ENCODE measurements around the gene IZUMO1. TPM values are rescaled to one million over a fixed set of nuclear protein-coding genes. Genes with fewer than 3 reads are reported as not detected.
"Not testable (repeated sequence)": the region's sequence is repeated elsewhere in the genome, so short reads cannot be mapped to it uniquely, and the experiment has no call there.

Gene IZUMO1
- total RNA-seq, 1 experiment from 2014 or later, result 10.3 TPM

GRCh38 chr19:48765816-48766215, 19.1 kb upstream of the IZUMO1 start:
- intact Hi-C loops (cut with micrococcal nuclease; ENCODE audit: unreplicated experiment); H3K4me1 ChIP-seq; H3K27me3 ChIP-seq (replicated peaks; ENCODE audit: control insufficient read depth, insufficient read depth, low read length); DNase-seq; H3K4me3 ChIP-seq (ENCODE audit: low read depth, low read length); BruUV-seq (replicated peaks); H3K4me1 Mint-ChIP-seq (ENCODE audit: low read depth, unreplicated experiment); H3K36me3 Mint-ChIP-seq (ENCODE audit: insufficient read depth, unreplicated experiment); H3K9me3 Mint-ChIP-seq (ENCODE audit: unreplicated experiment); H3K36me3 ChIP-seq (ENCODE audit: control insufficient read depth, insufficient read depth, low read length); H3K27ac Mint-ChIP-seq (ENCODE audit: unreplicated experiment); H3K27me3 Mint-ChIP-seq (ENCODE audit: insufficient read depth, unreplicated experiment); CTCF ChIA-PET; H3K9me3 ChIP-seq; H3K4me3 Mint-ChIP-seq (ENCODE audit: unreplicated experiment); POLR2A ChIA-PET: not testable (repeated sequence)

DNA sequence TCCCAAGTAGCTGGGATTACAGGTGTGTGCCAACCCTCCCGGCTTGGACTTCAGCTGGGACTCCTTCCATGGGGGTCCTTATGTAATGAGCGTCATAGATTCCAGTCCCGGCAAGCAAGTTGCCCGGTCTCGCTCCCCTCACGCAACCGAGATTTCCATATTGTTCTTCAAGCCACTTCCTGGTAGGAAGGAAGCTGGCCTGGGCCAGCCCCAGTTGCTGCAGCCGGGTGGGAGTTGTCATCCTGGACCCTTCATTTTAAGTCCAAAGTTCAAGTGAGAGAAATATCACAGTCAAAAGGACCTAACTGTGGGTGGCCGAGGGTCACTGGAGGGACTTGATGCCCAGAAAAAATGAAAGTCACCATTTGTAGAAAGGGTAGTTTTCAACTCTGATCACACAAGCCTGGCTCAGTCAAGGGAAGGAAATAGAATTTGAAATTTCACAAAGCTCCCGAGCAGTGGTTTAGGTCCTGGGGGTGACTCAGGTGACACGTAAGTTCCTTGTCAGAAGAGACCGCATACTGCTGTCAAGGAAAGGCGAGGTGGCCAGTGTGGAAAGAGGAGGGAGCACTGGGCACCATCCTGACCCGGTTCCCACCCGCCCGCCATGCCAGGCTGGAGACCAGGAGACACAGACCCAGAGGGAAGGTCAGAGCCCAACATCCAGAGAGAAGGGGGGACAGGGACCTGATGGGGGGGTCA, 13.9 kb upstream of the IZUMO1 start:
- Histone ChIP-seq H3K27me3 (replicated peaks; ENCODE audit: control insufficient read depth, insufficient read depth, low read length) (no peaks in the 10 kb centered on the region), H3K36me3 (ENCODE audit: control insufficient read depth, insufficient read depth, low read length) (no peaks in the 10 kb centered on the region), H3K9me3 (no peaks in the 10 kb centered on the region), H3K4me1 (peaks cover 10% of the 10 kb centered on the region; the same call in 1 of the 2 replicates), H3K4me3 (ENCODE audit: low read depth, low read length) (no peak overlapping the region)
- H3K4me1 Mint-ChIP-seq (ENCODE audit: low read depth, unreplicated experiment), result no peaks in the 10 kb centered on the region
- no peak overlapping the region for H3K4me3 Mint-ChIP-seq (ENCODE audit: unreplicated experiment)
- TF ChIP-seq, protein P1, sequence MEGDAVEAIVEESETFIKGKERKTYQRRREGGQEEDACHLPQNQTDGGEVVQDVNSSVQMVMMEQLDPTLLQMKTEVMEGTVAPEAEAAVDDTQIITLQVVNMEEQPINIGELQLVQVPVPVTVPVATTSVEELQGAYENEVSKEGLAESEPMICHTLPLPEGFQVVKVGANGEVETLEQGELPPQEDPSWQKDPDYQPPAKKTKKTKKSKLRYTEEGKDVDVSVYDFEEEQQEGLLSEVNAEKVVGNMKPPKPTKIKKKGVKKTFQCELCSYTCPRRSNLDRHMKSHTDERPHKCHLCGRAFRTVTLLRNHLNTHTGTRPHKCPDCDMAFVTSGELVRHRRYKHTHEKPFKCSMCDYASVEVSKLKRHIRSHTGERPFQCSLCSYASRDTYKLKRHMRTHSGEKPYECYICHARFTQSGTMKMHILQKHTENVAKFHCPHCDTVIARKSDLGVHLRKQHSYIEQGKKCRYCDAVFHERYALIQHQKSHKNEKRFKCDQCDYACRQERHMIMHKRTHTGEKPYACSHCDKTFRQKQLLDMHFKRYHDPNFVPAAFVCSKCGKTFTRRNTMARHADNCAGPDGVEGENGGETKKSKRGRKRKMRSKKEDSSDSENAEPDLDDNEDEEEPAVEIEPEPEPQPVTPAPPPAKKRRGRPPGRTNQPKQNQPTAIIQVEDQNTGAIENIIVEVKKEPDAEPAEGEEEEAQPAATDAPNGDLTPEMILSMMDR (IDR thresholded peaks at IDR 0.05; ENCODE audit: insufficient read depth in 1 of 2, low read depth in 1 of 2, low read length in 1 of 2, severe bottlenecking in 1 of 2, unreplicated experiment in 1 of 2), result no peak
- no peaks in the 10 kb centered on the region for H3K9me3 Mint-ChIP-seq (ENCODE audit: unreplicated experiment)
- H3K27me3 Mint-ChIP-seq (ENCODE audit: insufficient read depth, unreplicated experiment), result no peaks in the 10 kb centered on the region
- CTCF ChIA-PET, result interaction anchor here (0.9 kb wide), 2 partner anchors 35 to 75 kb away, joined by 4 to 6 read pairs; no protein-coding TSS in a partner anchor
- no peak for DNase-seq
- H3K27ac Mint-ChIP-seq (ENCODE audit: unreplicated experiment), result no peak overlapping the region
- peaks cover 3% of the 10 kb centered on the region for H3K36me3 Mint-ChIP-seq (ENCODE audit: insufficient read depth, unreplicated experiment)
- POLR2A ChIA-PET, result interaction anchor here (0.6 kb wide), 1 partner anchor 158 kb away, joined by 4 read pairs; no protein-coding TSS in a partner anchor
- no TSS peak for BruUV-seq (replicated peaks)
- intact Hi-C loops (cut with micrococcal nuclease; ENCODE audit: unreplicated experiment), result no loop called here

DNA sequence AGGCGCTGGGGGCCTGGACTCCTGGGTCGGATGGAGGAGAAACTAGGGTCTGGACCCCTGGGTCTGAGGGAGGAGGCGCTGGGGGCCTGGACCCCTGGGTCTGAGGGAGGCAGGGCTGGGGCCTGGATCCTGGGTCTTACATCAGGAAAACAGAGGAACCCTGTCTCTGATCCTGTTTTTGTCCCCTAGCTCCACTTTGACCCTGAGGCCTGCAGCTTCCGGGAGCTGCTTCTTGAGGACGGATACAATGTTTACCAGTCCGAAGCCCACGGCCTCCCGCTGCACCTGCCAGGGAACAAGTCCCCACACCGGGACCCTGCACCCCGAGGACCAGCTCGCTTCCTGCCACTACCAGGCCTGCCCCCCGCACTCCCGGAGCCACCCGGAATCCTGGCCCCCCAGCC, 11.0 kb upstream of the IZUMO1 start:
- Mint-ChIP-seq H3K9me3 (ENCODE audit: unreplicated experiment) (no peaks in the 10 kb centered on the region), H3K36me3 (ENCODE audit: insufficient read depth, unreplicated experiment) (peaks cover 21% of the 10 kb centered on the region), H3K4me3 (ENCODE audit: unreplicated experiment) (no peak overlapping the region), H3K4me1 (ENCODE audit: low read depth, unreplicated experiment) (peaks cover 23% of the 10 kb centered on the region), H3K27me3 (ENCODE audit: insufficient read depth, unreplicated experiment) (no peaks in the 10 kb centered on the region), H3K27ac (ENCODE audit: unreplicated experiment) (no peak overlapping the region)
- no TSS peak for BruUV-seq (replicated peaks)
- DNase-seq, result no peak
- Histone ChIP-seq H3K4me3 (ENCODE audit: low read depth, low read length) (no peak overlapping the region), H3K4me1 (peaks cover 35% of the 10 kb centered on the region), H3K36me3 (ENCODE audit: control insufficient read depth, insufficient read depth, low read length) (no peaks in the 10 kb centered on the region), H3K9me3 (no peaks in the 10 kb centered on the region), H3K27me3 (replicated peaks; ENCODE audit: control insufficient read depth, insufficient read depth, low read length) (no peaks in the 10 kb centered on the region)
- ChIA-PET POLR2A (no interaction called here), CTCF (no interaction called here)
- TF ChIP-seq, protein P1 (IDR thresholded peaks at IDR 0.05; ENCODE audit: insufficient read depth in 1 of 2, low read depth in 1 of 2, low read length in 1 of 2, severe bottlenecking in 1 of 2, unreplicated experiment in 1 of 2), result no peak
- intact Hi-C loops (cut with micrococcal nuclease; ENCODE audit: unreplicated experiment), result no loop called here

All from Caco-2 (cell line).